Measurements from ENCODE around the gene DDA1. TPM values are rescaled to one million over a fixed set of nuclear protein-coding genes. Genes with fewer than 3 reads are reported as not detected.

Gene DDA1
- total and polyA plus RNA-seq, 9 of the 15 experiments (the other 6 are each of a cell fraction or from before 2014, with no cell fraction given): 1.4 to 83.8 (median 33.8) TPM

DNA sequence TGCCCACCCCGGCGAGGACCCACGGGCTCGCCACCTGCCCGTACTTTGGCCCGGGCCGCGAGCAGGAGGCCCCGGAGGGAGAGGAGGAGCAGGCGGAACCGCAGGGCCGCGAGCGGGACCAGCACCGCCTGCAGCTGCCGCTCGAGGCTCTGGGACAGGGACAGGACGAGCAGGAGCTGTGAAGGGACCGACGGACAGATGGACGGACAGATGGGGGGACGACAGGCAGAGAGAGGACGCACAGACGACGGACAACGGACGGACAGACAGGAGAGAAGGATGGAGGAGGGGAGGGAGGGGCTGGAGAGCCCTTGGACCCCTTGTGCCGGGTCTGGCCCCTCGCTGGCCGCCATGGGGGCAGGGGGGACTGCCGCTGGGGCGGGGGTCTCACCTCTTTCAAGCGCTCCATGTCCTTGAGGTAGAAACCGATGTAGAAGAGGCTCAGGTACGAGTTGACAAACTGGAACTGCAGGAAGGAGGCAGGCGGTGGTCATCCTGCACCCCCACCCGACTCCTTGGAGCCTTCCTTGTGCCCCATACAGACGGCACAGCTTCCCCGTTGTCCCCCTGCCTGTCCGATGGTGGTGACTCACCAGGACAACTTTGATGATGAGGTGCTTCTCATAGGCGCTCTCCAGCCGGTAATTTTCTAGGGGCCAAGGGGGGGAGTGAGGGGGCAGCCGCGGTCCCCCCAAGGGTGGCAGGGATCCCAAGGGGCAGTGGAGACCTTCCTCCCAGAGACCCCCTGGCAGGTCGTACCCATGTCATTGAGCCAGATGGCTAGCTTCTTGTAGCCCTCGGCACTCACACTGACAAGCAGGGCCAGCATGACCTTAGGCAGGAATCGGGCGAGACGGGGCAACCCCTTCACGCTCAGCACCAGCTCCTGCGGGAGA lies 20.3 kb downstream of the DDA1 start (continued):
- TF ChIP-seq, protein P1, sequence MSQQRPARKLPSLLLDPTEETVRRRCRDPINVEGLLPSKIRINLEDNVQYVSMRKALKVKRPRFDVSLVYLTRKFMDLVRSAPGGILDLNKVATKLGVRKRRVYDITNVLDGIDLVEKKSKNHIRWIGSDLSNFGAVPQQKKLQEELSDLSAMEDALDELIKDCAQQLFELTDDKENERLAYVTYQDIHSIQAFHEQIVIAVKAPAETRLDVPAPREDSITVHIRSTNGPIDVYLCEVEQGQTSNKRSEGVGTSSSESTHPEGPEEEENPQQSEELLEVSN (IDR thresholded peaks at IDR 0.05; ENCODE audit: borderline replicate concordance in 1 of 2, extremely low read depth in 1 of 2, insufficient read depth in 1 of 2, insufficient read length in 1 of 2, low read depth in 1 of 2, low read length in 1 of 2, poor library complexity in 1 of 2, severe bottlenecking in 1 of 2): peak in 1 of 2 experiments; percentile 38
- no peak for TF ChIP-seq ZNF764 (CRISPR knock-in tag; IDR thresholded peaks at IDR 0.05; ENCODE audit: low read depth)

DNA sequence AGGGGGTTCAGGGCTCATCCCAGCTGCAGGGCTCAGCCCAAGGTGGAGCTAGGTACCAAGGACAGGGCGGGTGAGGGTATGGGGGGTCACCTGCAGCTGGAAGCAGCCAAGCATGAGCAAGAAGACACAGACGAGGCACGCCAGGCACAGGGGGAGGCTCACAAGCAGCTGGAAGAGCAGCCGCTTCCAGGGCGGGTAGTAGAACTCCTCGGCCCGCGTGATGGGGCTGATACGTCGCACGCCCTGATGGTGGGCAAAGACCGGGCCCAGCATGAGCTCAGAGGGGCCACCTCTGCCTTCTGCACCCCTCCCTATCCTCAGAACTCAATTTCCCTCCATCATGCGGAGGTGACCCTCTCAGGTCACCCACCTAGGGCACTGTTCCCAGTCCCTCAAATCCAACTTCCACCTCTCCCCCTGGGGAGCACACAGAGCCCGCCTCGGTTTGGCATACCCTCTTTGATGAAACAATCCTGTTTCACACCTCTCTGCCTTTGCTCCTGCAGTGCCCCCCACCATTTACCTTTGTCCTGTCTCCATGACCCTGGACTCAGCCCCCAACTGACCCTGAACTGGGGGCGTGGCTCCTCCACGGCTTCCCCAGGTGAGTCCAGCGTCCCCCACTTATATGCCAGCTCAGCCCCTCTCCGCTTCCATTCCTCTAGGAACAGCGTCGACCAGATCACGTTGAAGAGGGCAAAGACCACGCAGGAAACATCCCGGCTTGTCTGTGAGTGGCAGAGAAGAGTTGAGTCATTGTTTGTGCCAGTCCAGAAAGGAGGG lies 21.1 kb downstream of the DDA1 start:
- no peak for FAIRE-seq
- 77% methylated on average over 22 of the region's 24 CpGs for WGBS (ENCODE audit: insufficient coverage, low coverage, missing lambda C conversion rate)
- in situ Hi-C loops (cut with MboI): no loop called here
- no peak overlapping the region for H3K27ac ChIP-seq (ENCODE audit: extremely low read depth, low read depth, low read length)
- H3K4me2 ChIP-seq (ENCODE audit: insufficient read depth, low read length): no peak overlapping the region
- H3K4me3 ChIP-seq: no peak overlapping the region
- H3K79me2 ChIP-seq (ENCODE audit: control insufficient read depth, insufficient read depth, low read length): peaks cover 5% of the 10 kb centered on the region; the same call in 1 of the 3 replicates
- H4K20me1 ChIP-seq (replicated peaks; ENCODE audit: control insufficient read depth, insufficient read depth, low read length): no peaks in the 10 kb centered on the region; the same call in 1 of the 2 replicates
- H3K9ac ChIP-seq (ENCODE audit: insufficient read depth in 1 of 2, low read depth in 2 of 2, low read length in 2 of 2): no peak overlapping the region; a peak in 1 of 4 replicates
- H3K9me1 ChIP-seq (ENCODE audit: control insufficient read depth, insufficient read depth, low read length): peaks cover 4% of the 10 kb centered on the region
- H3K27me3 ChIP-seq (ENCODE audit: control insufficient read depth in 2 of 2, insufficient read depth in 2 of 2, low read length in 2 of 2): no peaks in the 10 kb centered on the region
- peaks cover 7% of the 10 kb centered on the region; the same call in 1 of the 3 replicates for H3K36me3 ChIP-seq (ENCODE audit: control insufficient read depth, insufficient read depth, low read length)
- DNase-seq (ENCODE audit: extremely low read depth in 1 of 4, low spot score in 3 of 4): no peak
- H3K9me3 ChIP-seq (replicated peaks; ENCODE audit: control insufficient read depth, insufficient read depth, low read depth, low read length): no peaks in the 10 kb centered on the region; the same call in 1 of the 2 replicates
- no peak for ATAC-seq
- no TSS peak for BruUV-seq (replicated peaks)
- H2AFZ ChIP-seq (ENCODE audit: low read depth, low read length): no peak overlapping the region
- CTCF ChIA-PET (ENCODE audit: low intra/inter-chr PET ratio): no interaction called here
- POLR2A ChIA-PET: interaction anchor here (7.9 kb wide), 1 partner anchor 21 kb away, joined by 78 read pairs; the partner anchor contains the start of gene DDA1
- H3K4me1 ChIP-seq (replicated peaks in 1 of 2; ENCODE audit: control insufficient read depth in 2 of 2, insufficient read depth in 2 of 2, low read length in 2 of 2): peaks cover 21 to 67% of the 10 kb centered on the region in 2 experiments; a peak in 4 of 5 replicates
- intact Hi-C loops (cut with micrococcal nuclease): no loop called here
- TF ChIP-seq POLR2G (IDR thresholded peaks at IDR 0.05; ENCODE audit: low read depth, low read length): peak; percentile 45; the same call in 1 of the 2 replicates
- TF ChIP-seq NFE2L1 (tag; IDR thresholded peaks at IDR 0.05; ENCODE audit: borderline replicate concordance, low read depth): no peak

Data from K562 (cell line).